Esophagus muscularis mucosa (tissue), 4 donors: ENCODE results near the gene UBE2L3.

Experiments used
- EP300 ChIP-seq: sonication (generic); formaldehyde crosslinking; IDR thresholded peaks from one replicate; pipeline ENCODE4 v1.6.1; 2017; ENCODE audit warnings: antibody characterized with exemption
- POLR2A ChIP-seq: fragments of 450-650 bp; IDR thresholded peaks from one replicate; pipeline ENCODE4 v1.6.1; 2017; ENCODE audit warnings: antibody characterized with exemption, moderate library complexity, mild to moderate bottlenecking, low read depth
- POLR2AphosphoS5 ChIP-seq, 2 donors: sonication (generic); formaldehyde crosslinking; IDR thresholded peaks; one replicate each; pipeline ENCODE4 v1.6.1; 2017; ENCODE audit warnings: antibody characterized with exemption in 2 of 2
- TF ChIP-seq, protein P1 (sequence below), 3 experiments: fragments of 200-600 bp in 2 of 3; fragments of 450-650 bp in 1 of 3; sonication (generic) in 2 of 3; IDR thresholded peaks; one replicate each; pipeline ENCODE4 v1.5.1; 2017 to 2019; ENCODE audit warnings: antibody characterized with exemption in 3 of 3, mild to moderate bottlenecking in 2 of 3, moderate library complexity in 1 of 3

- TF ChIP-seq, protein P1, sequence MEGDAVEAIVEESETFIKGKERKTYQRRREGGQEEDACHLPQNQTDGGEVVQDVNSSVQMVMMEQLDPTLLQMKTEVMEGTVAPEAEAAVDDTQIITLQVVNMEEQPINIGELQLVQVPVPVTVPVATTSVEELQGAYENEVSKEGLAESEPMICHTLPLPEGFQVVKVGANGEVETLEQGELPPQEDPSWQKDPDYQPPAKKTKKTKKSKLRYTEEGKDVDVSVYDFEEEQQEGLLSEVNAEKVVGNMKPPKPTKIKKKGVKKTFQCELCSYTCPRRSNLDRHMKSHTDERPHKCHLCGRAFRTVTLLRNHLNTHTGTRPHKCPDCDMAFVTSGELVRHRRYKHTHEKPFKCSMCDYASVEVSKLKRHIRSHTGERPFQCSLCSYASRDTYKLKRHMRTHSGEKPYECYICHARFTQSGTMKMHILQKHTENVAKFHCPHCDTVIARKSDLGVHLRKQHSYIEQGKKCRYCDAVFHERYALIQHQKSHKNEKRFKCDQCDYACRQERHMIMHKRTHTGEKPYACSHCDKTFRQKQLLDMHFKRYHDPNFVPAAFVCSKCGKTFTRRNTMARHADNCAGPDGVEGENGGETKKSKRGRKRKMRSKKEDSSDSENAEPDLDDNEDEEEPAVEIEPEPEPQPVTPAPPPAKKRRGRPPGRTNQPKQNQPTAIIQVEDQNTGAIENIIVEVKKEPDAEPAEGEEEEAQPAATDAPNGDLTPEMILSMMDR (IDR thresholded peaks at IDR 0.05), result no peak
- TF ChIP-seq POLR2A (no peak), POLR2AphosphoS5 (IDR thresholded peaks at IDR 0.05) (no peak), EP300 (no peak)
Observed at GRCh38 chr22:21672107-21672629, 104.7 kb downstream of the UBE2L3 start.
